Left ventricle myocardium superior (tissue), 1 donor: Measurements from ENCODE around the gene TBK1. TPM values are rescaled to one million over a fixed set of nuclear protein-coding genes. Genes with fewer than 3 reads are reported as not detected.
"Not testable (repeated sequence)": the region's sequence is repeated elsewhere in the genome, so short reads cannot be mapped to it uniquely, and the experiment has no call there.

Experiments used
- ATAC-seq: fragments of 200-7000 bp; cut with Tn5 transposase; one replicate; pipeline ENCODE4 v1.9.1; 2020; ENCODE audit warnings: mild to moderate bottlenecking, moderate library complexity
- DNase-seq: peaks from one replicate; pipeline ENCODE4 v3.0.0-alpha.2; 2020
- intact Hi-C: fragments of 100-400 bp; cut with micrococcal nuclease; formaldehyde crosslinking; loops from one replicate; pipeline ENCODE4 v1.11.0; 2022
- total RNA-seq: library from RNA; stranded (reverse); fragmentation: NEBNext Ultra II Directional; extraction: Animal tissue kit (Norgen Biotek cat#: 25700); gene quantifications from one replicate; pipeline ENCODE4 v1.2.1, GENCODE V29; 2021
- donor health status: DM: no; HTN: yes; CAD: no; lungs with severe emphysema.

TBK1 gene
- total RNA-seq, 1 donor from 2014 or later, result 11.7 TPM

- ATAC-seq, result no peak
- DNase-seq, result no peak
- intact Hi-C loops, result loop anchor here (10.0 kb wide), 1 partner anchor 62 kb away; no protein-coding TSS in a partner anchor
Observed at GRCh38 chr12:64486657-64487056, 34.7 kb downstream of the TBK1 start.

- intact Hi-C loops, result no loop called here
- ATAC-seq (no peak), DNase-seq (no peak)
Observed at GRCh38 chr12:64491718-64492117, 39.8 kb downstream of the TBK1 start.

GRCh38 chr12:64493513-64493912, 41.6 kb downstream of the TBK1 start:
- no peak for DNase-seq
- no peak for ATAC-seq
- intact Hi-C loops, result no loop called here

- no peak for ATAC-seq
- intact Hi-C loops, result no loop called here
Observed at GRCh38 chr12:64494998-64495729, 43.2 kb downstream of the TBK1 start.

GRCh38 chr12:64496839-64497400, 45.0 kb downstream of the TBK1 start:
- intact Hi-C loops, result no loop called here
- DNase-seq, result no peak
- no peak for ATAC-seq

More at GRCh38 chr12:64494998-64495729, 43.2 kb downstream of the TBK1 start:
- DNase-seq, result no peak

GRCh38 chr12:64497484-64497883, 45.6 kb downstream of the TBK1 start:
- intact Hi-C loops, result no loop called here
- no peak for ATAC-seq
- no peak for DNase-seq

- DNase-seq, result no peak
- ATAC-seq, result no peak
- intact Hi-C loops, result no loop called here
Observed at GRCh38 chr12:64497903-64498302, 46.0 kb downstream of the TBK1 start.

- intact Hi-C loops, result no loop called here
- no peak for ATAC-seq
- DNase-seq, result no peak
Observed at GRCh38 chr12:64500394-64500793, 48.5 kb downstream of the TBK1 start.

GRCh38 chr12:64501486-64501885, 49.6 kb downstream of the TBK1 start:
- no peak for ATAC-seq
- intact Hi-C loops, result no loop called here
- no peak for DNase-seq

- ATAC-seq (no peak), DNase-seq (no peak)
- intact Hi-C loops, result no loop called here
Observed at GRCh38 chr12:64506955-64507354, 55.0 kb downstream of the TBK1 start.

- no peak for ATAC-seq
- intact Hi-C loops, result no loop called here
- no peak for DNase-seq
Observed at GRCh38 chr12:64510667-64511066, 58.7 kb downstream of the TBK1 start.

- intact Hi-C loops, result no loop called here
- ATAC-seq, result no peak
- no peak for DNase-seq
Observed at GRCh38 chr12:64518396-64518795, 66.5 kb downstream of the TBK1 start.

GRCh38 chr12:64521833-64522232, 69.9 kb downstream of the TBK1 start:
- DNase-seq (no peak), ATAC-seq (no peak)
- intact Hi-C loops, result no loop called here

GRCh38 chr12:64522316-64522715, 70.4 kb downstream of the TBK1 start:
- intact Hi-C loops, result no loop called here
- ATAC-seq (no peak), DNase-seq (no peak)

- DNase-seq (no peak), ATAC-seq (no peak)
- intact Hi-C loops, result no loop called here
Observed at GRCh38 chr12:64522807-64523206, 70.9 kb downstream of the TBK1 start.

- DNase-seq, ATAC-seq, intact Hi-C loops: not testable (repeated sequence)
Observed at GRCh38 chr12:64523565-64524444, 71.9 kb downstream of the TBK1 start.

GRCh38 chr12:64525461-64526160, 73.7 kb downstream of the TBK1 start:
- DNase-seq (no peak), ATAC-seq (no peak)
- intact Hi-C loops, result no loop called here

- no peak for ATAC-seq
- intact Hi-C loops, result no loop called here
- DNase-seq, result no peak
Observed at GRCh38 chr12:64526859-64527258, 74.9 kb downstream of the TBK1 start.

GRCh38 chr12:64528616-64529015, 76.7 kb downstream of the TBK1 start:
- DNase-seq (no peak), ATAC-seq (no peak)
- intact Hi-C loops, result no loop called here

- DNase-seq (no peak), ATAC-seq (no peak)
- intact Hi-C loops, result no loop called here
Observed at GRCh38 chr12:64530566-64530965, 78.6 kb downstream of the TBK1 start.
